Measurements from ENCODE around the gene EMC10.
"Not testable (repeated sequence)": the region's sequence is repeated elsewhere in the genome, so short reads cannot be mapped to it uniquely, and the experiment has no call there.

Gene EMC10

GRCh38 chr19:50467566-50467965 is 8.7 kb upstream of the EMC10 start:
- no peak for TF ChIP-seq CTCF (IDR thresholded peaks at IDR 0.05; ENCODE audit: low read length, missing control alignments)
- DNase-seq (ENCODE audit: low read depth) = no peak

GRCh38 chr19:50468818-50469217 is 7.5 kb upstream of the EMC10 start:
- TF ChIP-seq CTCF (IDR thresholded peaks at IDR 0.05; ENCODE audit: low read length, missing control alignments) = no peak
- H3K4me3 ChIP-seq (replicated peaks; ENCODE audit: low read depth, low read length) = no peak overlapping the region
- no peak for DNase-seq (ENCODE audit: low read depth)

More at GRCh38 chr19:50467566-50467965, 8.7 kb upstream of the EMC10 start:
- no peak overlapping the region for H3K4me3 ChIP-seq (replicated peaks; ENCODE audit: low read depth, low read length)

GRCh38 chr19:50473336-50473735 is 3.0 kb upstream of the EMC10 start:
- not testable (repeated sequence) for DNase-seq (ENCODE audit: low read depth); H3K4me3 ChIP-seq (replicated peaks; ENCODE audit: low read depth, low read length)

- no peak for TF ChIP-seq CTCF (IDR thresholded peaks at IDR 0.05; ENCODE audit: low read length, missing control alignments)
- H3K4me3 ChIP-seq (replicated peaks; ENCODE audit: low read depth, low read length) = no peak overlapping the region
- no peak for DNase-seq (ENCODE audit: low read depth)
These were observed 1.2 kb upstream of the EMC10 start for GRCh38 chr19:50475101-50475568.

GRCh38 chr19:50475736-50476223 is 527 bp upstream of the EMC10 start:
- H3K4me3 ChIP-seq (replicated peaks; ENCODE audit: low read depth, low read length) = peak overlapping the region; percentile 10
- DNase-seq (ENCODE audit: low read depth) = no peak
- no peak for TF ChIP-seq CTCF (IDR thresholded peaks at IDR 0.05; ENCODE audit: low read length, missing control alignments)

- TF ChIP-seq CTCF (IDR thresholded peaks at IDR 0.05; ENCODE audit: low read length, missing control alignments) = no peak
- DNase-seq (ENCODE audit: low read depth) = no peak
- peak overlapping the region; percentile 92 for H3K4me3 ChIP-seq (replicated peaks; ENCODE audit: low read depth, low read length)
These were observed 566 bp downstream of the EMC10 start for GRCh38 chr19:50476907-50477238.

GRCh38 chr19:50477751-50478515 is 1.6 kb downstream of the EMC10 start:
- no peak for DNase-seq (ENCODE audit: low read depth)
- no peak overlapping the region for H3K4me3 ChIP-seq (replicated peaks; ENCODE audit: low read depth, low read length)
- TF ChIP-seq CTCF (IDR thresholded peaks at IDR 0.05; ENCODE audit: low read length, missing control alignments) = no peak
